Ascending aorta (tissue), 2 donors: Measurements from ENCODE around the gene SFMBT2. TPM values are rescaled to one million over a fixed set of nuclear protein-coding genes. Genes with fewer than 3 reads are reported as not detected.

Experiments
- DNase-seq, 2 donors: peaks; one replicate each; pipeline ENCODE4 v3.0.0-alpha.2; 2019; ENCODE audit warnings: low spot score in 2 of 2
- H3K27ac ChIP-seq, 2 donors: fragments of 200-600 bp; sonication (generic); one replicate each; pipeline ENCODE4 v1.5.1; 2016 to 2017; ENCODE audit warnings: mild to moderate bottlenecking in 1 of 2
- H3K27me3 ChIP-seq: fragments of 200-600 bp; sonication (generic); one replicate; pipeline ENCODE4 v1.5.1; 2017
- H3K36me3 ChIP-seq, 2 donors: fragments of 200-600 bp; sonication (generic); one replicate each; pipeline ENCODE4 v1.5.1; 2016
- H3K4me1 ChIP-seq, 2 donors: fragments of 200-600 bp; sonication (generic); one replicate each; pipeline ENCODE4 v1.5.1; 2016 to 2017; ENCODE audit warnings: mild to moderate bottlenecking in 1 of 2
- H3K4me3 ChIP-seq, 2 donors: fragments of 200-600 bp; sonication (generic); one replicate each; pipeline ENCODE4 v1.5.1; 2016 to 2017; ENCODE audit warnings: mild to moderate bottlenecking in 1 of 2
- H3K9me3 ChIP-seq, 2 donors: fragments of 200-600 bp; sonication (generic); one replicate each; pipeline ENCODE4 v1.5.1; 2016
- intact Hi-C: fragments of 100-400 bp; cut with DNase I; formaldehyde crosslinking; loops from one replicate; pipeline ENCODE4 v1.15.1; 2023
- total RNA-seq: library from RNA; depleted of rRNA; stranded (reverse); fragments of >200 nt; gene quantifications from one replicate; pipeline ENCODE4 v1.1.0, GENCODE V29; 2016
- TF ChIP-seq, protein P1 (sequence below), 3 experiments: fragments of 200-600 bp in 2 of 3; fragments of 450-650 bp in 1 of 3; sonication (generic) in 2 of 3; IDR thresholded peaks; one replicate each; pipeline ENCODE4 v1.5.1; 2016 to 2019; ENCODE audit warnings: antibody characterized with exemption in 3 of 3, mild to moderate bottlenecking in 1 of 3, moderate library complexity in 1 of 3

The SFMBT2 gene
- total RNA-seq, 1 donor from 2014 or later: 2.2 TPM

DNA sequence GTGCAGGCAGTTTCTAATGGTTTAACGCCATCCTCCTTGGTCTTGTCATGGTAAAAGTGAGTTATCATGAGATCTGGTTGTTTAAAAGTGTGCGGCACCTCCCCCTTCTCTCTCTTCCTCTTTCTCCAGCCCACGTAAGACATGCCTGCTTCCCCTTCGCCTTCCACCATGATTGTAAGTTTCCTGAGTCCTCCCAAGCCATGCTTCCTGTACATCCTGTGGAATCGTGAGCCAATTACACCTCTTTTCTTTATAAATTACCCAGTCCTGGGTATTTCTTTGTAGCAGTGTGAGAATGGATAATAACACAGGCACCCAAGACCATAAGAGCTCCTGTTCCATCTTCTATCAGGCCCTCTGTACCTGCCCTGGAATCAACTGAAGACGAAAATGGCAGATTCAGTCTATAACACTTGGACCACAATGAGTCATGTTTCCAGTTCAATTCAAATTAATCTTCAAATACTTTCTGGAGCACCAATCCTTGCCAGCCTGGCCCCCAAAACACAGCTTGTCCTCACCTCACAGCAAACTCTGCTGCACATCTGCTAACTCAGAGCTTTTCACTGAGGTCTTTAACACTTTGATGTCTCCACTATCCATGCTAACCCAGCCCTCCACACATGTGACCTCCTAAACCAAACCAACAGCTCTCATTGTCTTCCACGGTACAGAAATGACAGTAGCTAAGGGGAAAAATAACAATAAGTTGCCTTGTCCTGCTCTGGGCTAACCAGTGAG is 73.2 kb downstream of the SFMBT2 start:
- Histone ChIP-seq H3K27me3 (no peaks in the 10 kb centered on the region), H3K9me3 (no peaks in the 10 kb centered on the region), H3K4me3 (no peak overlapping the region), H3K36me3 (no peaks in the 10 kb centered on the region), H3K4me1 (no peaks in the 10 kb centered on the region), H3K27ac (no peak overlapping the region)
- intact Hi-C loops: no loop called here
- TF ChIP-seq, protein P1, sequence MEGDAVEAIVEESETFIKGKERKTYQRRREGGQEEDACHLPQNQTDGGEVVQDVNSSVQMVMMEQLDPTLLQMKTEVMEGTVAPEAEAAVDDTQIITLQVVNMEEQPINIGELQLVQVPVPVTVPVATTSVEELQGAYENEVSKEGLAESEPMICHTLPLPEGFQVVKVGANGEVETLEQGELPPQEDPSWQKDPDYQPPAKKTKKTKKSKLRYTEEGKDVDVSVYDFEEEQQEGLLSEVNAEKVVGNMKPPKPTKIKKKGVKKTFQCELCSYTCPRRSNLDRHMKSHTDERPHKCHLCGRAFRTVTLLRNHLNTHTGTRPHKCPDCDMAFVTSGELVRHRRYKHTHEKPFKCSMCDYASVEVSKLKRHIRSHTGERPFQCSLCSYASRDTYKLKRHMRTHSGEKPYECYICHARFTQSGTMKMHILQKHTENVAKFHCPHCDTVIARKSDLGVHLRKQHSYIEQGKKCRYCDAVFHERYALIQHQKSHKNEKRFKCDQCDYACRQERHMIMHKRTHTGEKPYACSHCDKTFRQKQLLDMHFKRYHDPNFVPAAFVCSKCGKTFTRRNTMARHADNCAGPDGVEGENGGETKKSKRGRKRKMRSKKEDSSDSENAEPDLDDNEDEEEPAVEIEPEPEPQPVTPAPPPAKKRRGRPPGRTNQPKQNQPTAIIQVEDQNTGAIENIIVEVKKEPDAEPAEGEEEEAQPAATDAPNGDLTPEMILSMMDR (IDR thresholded peaks at IDR 0.05): no peak
- DNase-seq: no peak

DNA sequence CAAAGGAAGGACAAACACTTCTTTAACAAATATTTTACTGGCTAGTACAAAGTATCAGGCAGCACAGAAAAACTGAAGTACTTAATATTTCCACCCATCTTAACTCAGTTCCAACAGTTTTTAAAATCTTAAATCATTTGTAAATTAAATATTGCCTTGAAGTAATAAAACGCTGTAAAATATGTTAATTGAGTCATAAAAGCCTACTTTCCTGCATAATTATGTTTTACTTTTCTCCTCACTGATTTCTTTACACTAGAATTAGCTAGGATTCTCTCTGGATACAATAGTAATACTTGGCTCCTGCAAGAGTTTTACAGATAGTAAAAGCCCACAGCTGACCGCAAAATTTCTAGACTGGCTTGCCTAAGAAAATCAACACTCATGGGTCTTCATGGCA is 74.9 kb downstream of the SFMBT2 start:
- Histone ChIP-seq H3K4me3 (no peak overlapping the region), H3K9me3 (no peaks in the 10 kb centered on the region), H3K4me1 (no peaks in the 10 kb centered on the region), H3K27me3 (no peaks in the 10 kb centered on the region), H3K27ac (no peak overlapping the region), H3K36me3 (no peaks in the 10 kb centered on the region)
- intact Hi-C loops: no loop called here
- TF ChIP-seq, protein P1 (IDR thresholded peaks at IDR 0.05): no peak
- DNase-seq: no peak

DNA sequence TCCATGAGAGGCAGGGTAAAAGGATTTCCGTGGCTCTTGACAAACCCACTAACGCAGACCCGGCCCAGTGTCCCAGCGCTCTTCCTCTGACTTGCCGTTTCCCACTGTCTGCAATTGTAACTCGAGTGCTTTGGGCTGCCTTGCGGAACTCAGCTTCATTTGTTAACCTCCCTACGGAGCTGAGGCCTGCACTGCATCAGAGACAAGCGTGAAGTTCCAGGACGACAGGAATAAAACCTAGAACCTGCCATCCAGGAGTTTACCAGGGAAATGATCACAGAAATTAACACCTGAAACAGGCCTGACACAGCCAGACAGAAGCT is 76.2 kb downstream of the SFMBT2 start:
- no peak overlapping the region for H3K27ac ChIP-seq
- no peak overlapping the region for H3K4me3 ChIP-seq
- TF ChIP-seq, protein P1 (IDR thresholded peaks at IDR 0.05): no peak
- intact Hi-C loops: no loop called here
- no peaks in the 10 kb centered on the region for H3K4me1 ChIP-seq
- no peaks in the 10 kb centered on the region for H3K27me3 ChIP-seq
- no peaks in the 10 kb centered on the region for H3K9me3 ChIP-seq
- DNase-seq: no peak
- no peaks in the 10 kb centered on the region for H3K36me3 ChIP-seq

DNA sequence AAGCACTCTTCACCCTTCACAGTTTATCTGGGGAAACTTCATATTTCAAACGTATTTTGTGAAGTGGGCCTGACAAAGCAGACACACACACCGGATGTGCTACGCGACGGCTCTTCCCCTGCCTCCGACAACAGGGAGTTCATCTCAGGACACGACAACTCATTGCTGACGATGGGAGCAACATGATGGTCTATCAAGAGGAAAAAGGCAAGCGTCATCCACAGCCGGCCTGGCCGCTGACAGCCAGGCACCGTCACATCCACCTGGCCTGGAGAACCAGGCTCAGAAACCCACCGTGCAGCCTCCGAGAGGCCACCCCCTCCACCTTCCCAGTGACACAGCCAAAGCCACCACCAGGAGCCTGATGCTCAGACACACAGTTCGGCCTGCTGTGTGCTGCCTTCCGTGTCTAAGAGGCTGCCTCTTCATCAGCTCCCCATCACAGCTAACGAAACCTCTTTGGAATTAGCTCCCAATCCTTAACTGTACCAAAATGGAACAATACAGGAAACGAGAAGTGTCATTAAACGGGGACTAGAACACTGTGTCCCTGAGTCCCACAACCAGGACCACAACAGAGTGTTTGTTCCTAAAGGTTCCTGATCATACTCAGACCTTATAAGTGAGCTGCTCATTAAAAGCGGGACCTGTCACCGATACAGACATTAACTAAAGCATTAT is 76.7 kb downstream of the SFMBT2 start:
- Histone ChIP-seq H3K4me3 (no peak overlapping the region), H3K36me3 (no peaks in the 10 kb centered on the region), H3K4me1 (no peaks in the 10 kb centered on the region), H3K9me3 (no peaks in the 10 kb centered on the region), H3K27ac (no peak overlapping the region), H3K27me3 (no peaks in the 10 kb centered on the region)
- intact Hi-C loops: no loop called here
- no peak for DNase-seq
- TF ChIP-seq, protein P1 (IDR thresholded peaks at IDR 0.05): no peak

GRCh38 chr10:7329219-7329618 is 81.6 kb downstream of the SFMBT2 start:
- intact Hi-C loops: no loop called here
- Histone ChIP-seq H3K4me3 (no peak overlapping the region), H3K4me1 (no peaks in the 10 kb centered on the region), H3K27me3 (no peaks in the 10 kb centered on the region), H3K36me3 (no peaks in the 10 kb centered on the region), H3K27ac (no peak overlapping the region), H3K9me3 (peaks cover 3 to 5% of the 10 kb centered on the region in 2 donors)
- DNase-seq: no peak
- TF ChIP-seq, protein P1 (IDR thresholded peaks at IDR 0.05): no peak
